NCI-H2029 (cell line): ENCODE results near the gene COL5A1.

ENCODE experiments used
- DNase-seq: peaks from one replicate; lab custom pipeline; 2025; lab: John Stamatoyannopoulos, UW

The COL5A1 gene

GRCh38 chr9:134626571-134627416, 14.8 kb upstream of the COL5A1 start:
- DNase-seq, result no peak

- no peak for DNase-seq
These were observed 13.9 kb upstream of the COL5A1 start for GRCh38 chr9:134627417-134628353.

GRCh38 chr9:134628354-134628736, 13.3 kb upstream of the COL5A1 start:
- no peak for DNase-seq

DNA sequence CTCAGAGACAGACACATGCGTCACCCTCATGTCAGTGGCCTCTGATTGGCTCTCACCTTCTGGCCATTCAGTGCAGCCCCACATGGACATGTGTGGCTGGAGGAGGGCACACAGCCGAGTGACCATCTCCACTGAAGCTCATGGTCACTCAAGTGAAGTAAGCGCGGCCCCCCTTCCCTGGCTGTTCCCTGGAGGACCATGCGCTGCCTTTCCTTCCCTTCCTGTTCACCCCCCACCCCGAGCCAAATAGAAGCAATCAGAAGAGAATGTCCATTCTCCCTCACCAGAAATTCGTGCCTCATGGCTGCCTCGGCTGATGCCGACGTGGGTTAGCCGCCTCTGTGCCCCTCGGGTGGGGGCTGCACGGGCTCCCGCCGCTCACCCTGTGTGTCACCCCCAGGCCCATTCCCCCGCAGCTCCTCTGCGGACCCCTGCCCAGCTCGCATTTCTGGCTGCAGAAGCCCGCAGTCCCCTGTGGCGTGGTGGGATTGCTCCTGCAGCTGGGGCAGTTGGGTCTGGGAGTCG, 12.5 kb upstream of the COL5A1 start:
- no peak for DNase-seq

GRCh38 chr9:134629586-134630392, 11.8 kb upstream of the COL5A1 start:
- no peak for DNase-seq

DNA sequence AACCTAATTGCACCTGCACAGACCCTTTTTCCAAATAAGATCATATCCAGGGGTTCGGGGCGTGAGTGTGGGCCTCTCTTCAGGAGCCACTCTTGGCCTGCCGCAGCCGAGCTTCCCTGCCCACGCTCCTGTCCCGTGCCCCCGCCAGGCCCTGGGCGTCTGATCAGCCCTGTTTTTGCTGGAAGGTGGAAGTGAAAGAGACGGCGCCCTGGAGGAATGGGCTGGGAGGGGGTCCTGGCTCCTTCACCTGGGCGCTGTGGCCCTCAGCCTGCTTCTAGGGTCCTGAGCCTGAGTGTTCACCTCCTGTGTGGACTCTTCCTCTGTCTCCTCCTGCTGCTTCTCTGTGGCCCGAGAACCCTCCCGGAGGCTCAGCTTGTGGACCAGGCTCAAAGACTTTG, 11.2 kb upstream of the COL5A1 start:
- DNase-seq, result no peak

GRCh38 chr9:134630861-134631260, 10.7 kb upstream of the COL5A1 start:
- DNase-seq, result no peak

DNA sequence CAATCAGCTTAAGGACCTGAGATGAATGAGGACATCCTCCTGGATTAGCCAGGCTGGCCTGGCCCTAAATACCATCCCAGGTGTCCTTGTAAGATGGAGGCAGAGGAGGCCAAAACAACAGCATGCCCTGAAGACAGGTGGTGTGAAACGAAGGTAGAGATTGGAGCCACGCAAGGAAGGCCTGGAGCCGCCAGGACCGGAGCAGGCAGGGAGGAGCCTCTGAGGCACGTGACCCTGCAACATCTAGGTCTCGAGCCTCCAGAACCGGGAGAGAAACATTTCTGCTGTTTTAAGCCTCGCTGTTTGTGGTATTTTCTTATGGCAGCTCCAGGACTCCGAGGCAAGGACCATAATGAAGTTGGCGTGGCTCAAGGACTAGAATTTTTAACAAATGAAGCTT, 9.7 kb upstream of the COL5A1 start:
- DNase-seq, result no peak

DNA sequence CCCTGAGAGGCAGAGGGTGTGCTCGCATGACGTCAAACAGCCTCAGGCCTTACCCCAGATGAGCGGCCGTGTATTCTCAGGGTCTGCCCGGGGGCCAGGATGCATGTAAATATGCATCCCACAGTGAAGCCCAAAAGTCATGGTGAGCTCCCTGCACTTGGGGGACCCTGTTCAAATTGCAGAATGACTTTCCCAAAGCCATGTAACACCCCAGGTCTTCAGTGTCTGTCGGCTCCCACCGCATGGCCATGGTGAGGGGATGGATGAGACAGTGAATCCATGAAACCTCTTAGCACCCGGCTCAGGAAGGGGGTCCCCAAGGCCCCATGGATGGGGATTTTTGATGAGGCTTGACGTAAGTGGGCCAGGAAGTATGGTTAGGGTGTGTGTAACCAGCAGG, 9.3 kb upstream of the COL5A1 start:
- DNase-seq, result no peak

DNA sequence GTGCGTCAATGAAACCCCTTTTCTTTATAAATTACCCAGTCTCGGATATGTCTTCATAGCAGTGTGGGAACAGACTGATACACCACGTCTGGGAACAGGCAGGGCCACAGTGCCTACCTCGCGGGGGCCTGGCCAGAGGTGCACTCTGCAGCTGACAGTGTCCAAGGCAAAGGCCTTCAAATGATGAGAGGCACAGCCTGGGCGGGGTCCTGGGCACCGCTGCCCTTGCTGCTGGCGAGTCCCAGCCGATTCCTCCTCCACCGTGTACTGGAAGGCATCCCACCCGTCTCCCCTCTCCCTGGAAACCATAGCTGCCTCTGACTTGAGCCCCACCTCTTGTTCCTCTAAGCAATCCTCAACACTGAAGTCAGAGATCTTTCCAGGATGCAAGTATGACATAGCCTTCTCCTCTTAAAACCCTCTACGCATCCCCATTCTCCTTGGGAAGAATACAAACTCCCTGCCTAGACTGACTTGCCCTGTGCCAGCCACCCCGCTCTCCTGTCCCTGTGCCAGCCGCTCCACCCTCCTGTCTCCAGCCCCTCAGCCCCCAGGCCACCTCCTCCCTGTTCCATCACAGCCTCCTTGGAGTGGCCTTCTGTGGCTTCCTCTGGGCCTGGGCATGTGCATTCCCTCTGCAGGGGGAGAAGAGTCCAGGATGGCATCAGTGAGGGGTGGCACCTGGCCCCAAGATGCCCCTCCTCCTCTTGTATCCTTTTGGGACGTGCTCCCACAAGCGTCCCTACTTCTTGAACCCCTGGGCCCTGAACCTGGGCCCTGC, 8.1 kb upstream of the COL5A1 start:
- DNase-seq, result no peak

DNA sequence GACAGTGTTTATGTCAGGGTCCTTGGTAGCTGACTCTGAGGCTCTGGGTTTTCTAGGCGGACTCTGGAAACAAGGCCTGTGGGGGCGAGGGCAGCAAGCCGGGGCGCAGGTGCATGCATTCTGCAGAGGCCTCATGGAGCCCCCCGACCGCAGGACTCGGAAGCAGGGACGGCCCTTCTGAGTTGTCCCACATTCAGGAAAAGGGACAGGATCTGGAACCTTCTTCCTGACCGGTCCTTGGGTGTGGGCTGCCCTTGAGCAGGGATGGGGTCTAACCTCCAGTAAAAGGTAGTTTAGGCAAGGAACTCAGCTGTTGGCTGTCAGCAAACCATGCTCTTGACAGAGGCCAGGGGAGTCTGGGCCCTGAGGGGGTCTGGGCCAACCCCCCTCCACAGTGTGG, 7.4 kb upstream of the COL5A1 start:
- no peak for DNase-seq

- no peak for DNase-seq
These were observed 6.9 kb upstream of the COL5A1 start for GRCh38 chr9:134634667-134635230.

DNA sequence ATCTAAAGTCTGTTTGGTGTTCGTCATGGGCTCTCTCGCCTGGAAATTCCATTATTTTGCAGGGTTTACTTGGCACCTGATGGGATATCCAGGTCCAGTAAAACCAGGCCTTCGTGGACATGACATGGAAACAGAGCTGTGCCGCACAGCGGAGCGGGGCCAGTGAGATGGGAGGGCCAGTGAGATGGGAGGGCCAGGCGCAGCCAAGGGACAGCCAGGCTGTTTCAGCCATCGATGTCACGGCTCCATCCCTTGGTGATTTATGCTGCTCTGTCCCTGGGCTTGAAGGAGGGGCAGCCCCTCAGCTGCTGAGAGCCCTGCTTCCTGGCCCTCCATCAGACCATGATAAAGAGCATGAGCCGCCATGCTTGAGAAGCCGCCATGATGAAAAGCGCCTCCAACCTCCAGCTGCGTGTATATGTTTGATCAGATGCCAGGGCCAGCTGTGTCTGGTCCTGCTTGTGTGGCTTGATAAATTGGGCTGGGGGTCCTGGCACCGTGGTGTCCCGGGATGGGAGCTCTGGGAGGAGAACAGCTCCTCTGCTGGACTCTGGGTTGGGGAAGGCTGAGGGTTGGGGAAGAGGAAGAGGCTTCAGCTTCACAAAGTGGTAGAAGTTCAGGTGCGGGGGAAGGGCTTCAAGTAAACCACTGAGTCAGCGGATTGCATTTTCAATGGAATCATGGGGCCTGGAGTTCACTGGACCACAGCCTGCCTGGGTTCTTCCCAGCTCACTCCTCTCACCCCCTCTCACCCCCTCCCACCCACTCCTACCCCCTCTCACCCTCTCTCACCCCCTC, 6.1 kb upstream of the COL5A1 start:
- no peak for DNase-seq

DNA sequence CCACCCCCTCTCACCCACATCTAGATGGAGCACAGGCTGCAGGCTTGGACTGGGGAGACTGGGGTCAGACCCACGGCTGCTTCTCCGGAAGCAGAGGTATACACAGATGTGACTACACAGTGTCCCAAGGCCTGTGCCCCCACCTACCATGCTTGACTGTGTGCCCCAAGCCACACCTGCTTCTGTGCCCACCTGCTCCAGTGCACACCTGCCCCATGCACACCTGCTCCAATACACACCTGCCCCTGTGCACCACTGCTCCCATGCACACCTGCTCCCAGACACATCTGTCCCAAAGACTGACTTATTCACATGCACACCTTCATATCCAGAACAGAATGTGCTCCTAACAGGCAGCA, 5.5 kb upstream of the COL5A1 start:
- no peak for DNase-seq

GRCh38 chr9:134637241-134637640, 4.4 kb upstream of the COL5A1 start:
- no peak for DNase-seq

GRCh38 chr9:134637696-134638501, 3.7 kb upstream of the COL5A1 start:
- DNase-seq, result no peak

GRCh38 chr9:134638502-134639090, 3.0 kb upstream of the COL5A1 start:
- DNase-seq, result no peak

DNA sequence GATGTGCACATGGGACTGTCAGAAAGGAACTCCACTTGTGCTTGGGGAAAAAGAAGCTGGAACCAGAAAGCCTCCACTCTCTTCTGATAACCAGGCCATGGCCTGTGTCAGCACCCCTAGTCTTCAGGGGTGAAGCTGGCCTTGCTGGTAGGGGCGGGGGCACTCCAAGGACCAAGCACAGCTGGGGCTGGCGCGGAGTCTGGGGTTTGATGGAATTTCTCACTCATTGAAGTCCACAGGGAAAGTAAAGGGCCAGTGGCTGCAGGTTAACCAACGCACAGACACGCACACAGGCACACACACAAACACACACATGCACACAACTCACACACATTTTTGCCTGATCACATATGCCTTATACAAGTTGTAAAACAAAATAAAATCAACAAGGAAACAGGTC, 1.6 kb upstream of the COL5A1 start:
- no peak for DNase-seq
